ENCODE measurements around the gene EML6. TPM values are rescaled to one million over a fixed set of nuclear protein-coding genes. Genes with fewer than 3 reads are reported as not detected.

The EML6 gene
- total and polyA plus RNA-seq, 2 of the 8 experiments (the other 6 are each of a cell fraction or from before 2014, with no cell fraction given) = 1.2 to 1.6 TPM

DNA sequence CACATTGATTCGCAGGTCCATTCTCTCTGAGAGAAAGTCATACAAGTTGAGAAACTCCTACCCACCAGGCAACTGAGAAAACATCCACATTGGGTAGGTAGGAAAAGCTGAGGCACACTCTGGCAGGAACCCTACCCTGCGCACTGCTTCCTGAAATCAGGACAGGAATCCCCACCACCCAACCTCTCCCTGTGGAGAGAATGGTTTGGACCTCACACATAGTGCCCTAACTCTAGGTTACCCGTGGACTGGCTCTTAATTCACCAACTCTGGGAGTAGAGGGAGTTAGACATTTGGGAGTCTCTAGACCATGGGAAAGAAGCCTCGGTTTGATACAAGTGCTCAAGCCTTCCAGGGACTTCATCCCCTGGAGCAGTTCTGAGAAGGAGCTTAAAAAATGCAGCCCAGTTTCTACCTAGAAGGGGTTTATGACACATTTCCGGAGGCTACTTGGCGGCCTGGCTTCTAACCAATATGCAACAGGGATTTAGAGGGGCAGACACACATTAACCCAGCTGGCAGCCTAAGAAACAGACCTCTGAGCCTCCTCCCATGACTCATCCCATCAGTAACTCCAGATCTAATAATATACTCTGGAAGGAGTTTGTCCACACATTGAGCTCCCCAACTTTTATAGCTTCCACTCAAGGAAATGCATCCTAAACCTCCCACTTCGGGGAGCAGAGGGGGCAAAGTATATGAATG lies 136.7 kb downstream of the EML6 start:
- H3K23me2 ChIP-seq (ENCODE audit: low read depth, low read length) = no peaks in the 10 kb centered on the region
- H3K9me3 ChIP-seq (ENCODE audit: insufficient read depth in 2 of 2, low read depth in 1 of 2, low read length in 1 of 2) = no peaks in the 10 kb centered on the region
- no peak overlapping the region for H3K4me2 ChIP-seq (ENCODE audit: insufficient read depth in 1 of 2, low read depth in 2 of 2, low read length in 2 of 2)
- no peak for FAIRE-seq
- no peaks in the 10 kb centered on the region for H3K36me3 ChIP-seq (ENCODE audit: control insufficient read depth in 2 of 4, insufficient read depth in 4 of 4, low read length in 3 of 4)
- H2BK5ac ChIP-seq (ENCODE audit: low read depth, low read length) = no peak overlapping the region
- H3K14ac ChIP-seq (ENCODE audit: insufficient read length) = no peak overlapping the region
- POLR2A ChIA-PET (ENCODE audit: partially characterized antibody) = no interaction called here
- no peak overlapping the region for H3K23ac ChIP-seq (ENCODE audit: insufficient read length)
- no peak overlapping the region for H2BK15ac ChIP-seq (ENCODE audit: low read length)
- no peak overlapping the region for H3K56ac ChIP-seq (replicated peaks; ENCODE audit: insufficient read length, low read depth, low read length)
- H3K18ac ChIP-seq (ENCODE audit: extremely low read depth, low read length) = no peak overlapping the region
- H3K9ac ChIP-seq (replicated peaks in 1 of 4; ENCODE audit: extremely low read depth in 1 of 4, low read depth in 3 of 4, low read length in 3 of 4) = no peak overlapping the region
- H3K79me2 ChIP-seq (ENCODE audit: control insufficient read depth in 1 of 2, insufficient read depth in 2 of 2, low read length in 2 of 2) = no peaks in the 10 kb centered on the region
- H2BK12ac ChIP-seq (ENCODE audit: low read depth, low read length) = no peak overlapping the region
- H4K20me1 ChIP-seq (replicated peaks in 1 of 2; ENCODE audit: control insufficient read depth in 1 of 2, insufficient read depth in 2 of 2, low read length in 2 of 2) = no peaks in the 10 kb centered on the region
- no peak overlapping the region for H2BK20ac ChIP-seq (ENCODE audit: low read length)
- H4K8ac ChIP-seq (ENCODE audit: extremely low read depth, insufficient read depth, low read length) = no peak overlapping the region
- no peak overlapping the region for H2AFZ ChIP-seq (ENCODE audit: low read length)
- no peak overlapping the region for H3K4me3 ChIP-seq (ENCODE audit: extremely low read depth in 1 of 4, insufficient read depth in 2 of 4, low read depth in 3 of 4, low read length in 4 of 4)
- no peak overlapping the region for H3K27ac ChIP-seq (ENCODE audit: low read depth, low read length)
- no peak overlapping the region for H3K4ac ChIP-seq (replicated peaks; ENCODE audit: insufficient read length, low read depth, low read length)
- H3K27me3 ChIP-seq (replicated peaks in 1 of 4; ENCODE audit: control insufficient read depth in 3 of 4, extremely low read depth in 1 of 4, insufficient read depth in 3 of 4, low read length in 3 of 4) = no peaks in the 10 kb centered on the region
- H2BK120ac ChIP-seq (replicated peaks; ENCODE audit: low read depth, low read length) = no peak overlapping the region
- no peak overlapping the region for H4K5ac ChIP-seq (ENCODE audit: insufficient read length, low read depth, low read length)
- no peak overlapping the region for H4K91ac ChIP-seq (replicated peaks; ENCODE audit: insufficient read length, low read length)
- CTCF ChIA-PET (ENCODE audit: partially characterized antibody) = interaction anchor here (1.1 to 2.5 kb wide), 6 partner anchors 16 to 313 kb away, joined by 3 to 9 read pairs (median 6); no protein-coding TSS in a partner anchor
- no peaks in the 10 kb centered on the region for H3K79me1 ChIP-seq (ENCODE audit: low read depth, low read length)
- WGBS, 2 experiments (ENCODE audit: extremely low coverage in 1 of 2, insufficient coverage in 1 of 2, insufficient read length in 1 of 2, insufficient replicate concordance in 2 of 2, low coverage in 1 of 2, low lambda C conversion rate in 2 of 2, missing lambda C conversion rate in 1 of 2) = 88% methylated on average over 7 of the region's 7 CpGs; no CpG with 5 or more reads in 1 of the 2 experiments
- no peak overlapping the region for H2AK5ac ChIP-seq (ENCODE audit: low read depth, low read length)
- peaks cover 0 to 2% (median 1%) of the 10 kb centered on the region in 4 experiments; a peak in 1 of 7 replicates for H3K4me1 ChIP-seq (replicated peaks in 1 of 4; ENCODE audit: control insufficient read depth in 3 of 4, insufficient read depth in 4 of 4, low read length in 3 of 4)
- no peak for DNase-seq (ENCODE audit: low read depth in 1 of 2, low spot score in 2 of 2)
- no peak for TF ChIP-seq EZH2 (IDR thresholded peaks at IDR 0.05; ENCODE audit: low read depth, low read length, severe bottlenecking)
- TF ChIP-seq GTF2F1 (IDR thresholded peaks at IDR 0.05; ENCODE audit: borderline replicate concordance, low read depth, low read length) = no peak
- TF ChIP-seq, protein P1, sequence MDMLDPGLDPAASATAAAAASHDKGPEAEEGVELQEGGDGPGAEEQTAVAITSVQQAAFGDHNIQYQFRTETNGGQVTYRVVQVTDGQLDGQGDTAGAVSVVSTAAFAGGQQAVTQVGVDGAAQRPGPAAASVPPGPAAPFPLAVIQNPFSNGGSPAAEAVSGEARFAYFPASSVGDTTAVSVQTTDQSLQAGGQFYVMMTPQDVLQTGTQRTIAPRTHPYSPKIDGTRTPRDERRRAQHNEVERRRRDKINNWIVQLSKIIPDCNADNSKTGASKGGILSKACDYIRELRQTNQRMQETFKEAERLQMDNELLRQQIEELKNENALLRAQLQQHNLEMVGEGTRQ (IDR thresholded peaks at IDR 0.05; ENCODE audit: low read length) = no peak
- TF ChIP-seq, protein P2, sequence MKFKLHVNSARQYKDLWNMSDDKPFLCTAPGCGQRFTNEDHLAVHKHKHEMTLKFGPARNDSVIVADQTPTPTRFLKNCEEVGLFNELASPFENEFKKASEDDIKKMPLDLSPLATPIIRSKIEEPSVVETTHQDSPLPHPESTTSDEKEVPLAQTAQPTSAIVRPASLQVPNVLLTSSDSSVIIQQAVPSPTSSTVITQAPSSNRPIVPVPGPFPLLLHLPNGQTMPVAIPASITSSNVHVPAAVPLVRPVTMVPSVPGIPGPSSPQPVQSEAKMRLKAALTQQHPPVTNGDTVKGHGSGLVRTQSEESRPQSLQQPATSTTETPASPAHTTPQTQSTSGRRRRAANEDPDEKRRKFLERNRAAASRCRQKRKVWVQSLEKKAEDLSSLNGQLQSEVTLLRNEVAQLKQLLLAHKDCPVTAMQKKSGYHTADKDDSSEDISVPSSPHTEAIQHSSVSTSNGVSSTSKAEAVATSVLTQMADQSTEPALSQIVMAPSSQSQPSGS (IDR thresholded peaks at IDR 0.05; ENCODE audit: low read length) = no peak
- no peak for TF ChIP-seq HDAC2 (IDR thresholded peaks at IDR 0.05; ENCODE audit: borderline replicate concordance in 1 of 2, low read depth in 2 of 2, low read length in 2 of 2)
- no peak for TF ChIP-seq SRF (IDR thresholded peaks at IDR 0.05; ENCODE audit: low read depth, low read length)
- TF ChIP-seq MAFK (IDR thresholded peaks at IDR 0.05; ENCODE audit: low read depth, low read length) = no peak
- TF ChIP-seq ASH2L (IDR thresholded peaks at IDR 0.05; ENCODE audit: low read length) = no peak
- TF ChIP-seq CBX8 (IDR thresholded peaks at IDR 0.05; ENCODE audit: borderline replicate concordance, low read depth, low read length) = no peak
